Endothelial cell of umbilical vein (primary cell): ENCODE measurements around the gene LINC00632. TPM values are rescaled to one million over a fixed set of nuclear protein-coding genes. Genes with fewer than 3 reads are reported as not detected.

ENCODE experiments used
- BruUV-seq: library from RNA; stranded (reverse); fragments of 400-500 nt; replicated peaks from 2 replicates; lab custom pipeline; 2021; lab: Mats Ljungman, UMichigan
- CTCF ChIA-PET: fragments of 300-600, 350-600 bp; sonication (Branson Sonifier 250); formaldehyde crosslinking; loops from one replicate; lab custom pipeline; 2021; ENCODE audit warnings: antibody characterized with exemption, inconsistent platforms; lab: Charles Lee
- POLR2A ChIA-PET: fragments of 300-600, 350-600 bp; sonication (Branson Sonifier 250); formaldehyde crosslinking; loops from one replicate; lab custom pipeline; 2021; ENCODE audit warnings: antibody characterized with exemption, inconsistent platforms; lab: Charles Lee
- DNase-seq: peaks from one replicate; pipeline ENCODE4 v3.0.0-alpha.2; 2011; ENCODE audit warnings: low read depth, low spot score
- FAIRE-seq: peaks from 2 replicates; lab custom pipeline; 2011; peaks lifted over from hg19 to GRCh38; lab: Jason Lieb, UNC
- H2AFZ ChIP-seq: 2 replicates; pipeline ENCODE4 v1.6.0; 2012; ENCODE audit warnings: low read depth, low read length, control low read depth, inconsistent platforms
- H3K27ac ChIP-seq: 2 replicates; pipeline ENCODE4 v1.5.1; 2011; ENCODE audit warnings: low read depth, mild to moderate bottlenecking, control low read depth, low read length, moderate library complexity; ENCODE audit not compliant: insufficient read depth
- H3K27me3 ChIP-seq, 2 experiments: 2 replicates each; pipeline versions ENCODE4 v1.6.0 to v1.6.1; 2011; ENCODE audit warnings: low read length in 2 of 2, mixed read lengths in 1 of 2; ENCODE audit not compliant: control insufficient read depth in 2 of 2, insufficient read depth in 2 of 2
- H3K36me3 ChIP-seq, 2 experiments: 2 replicates in 1 of 2; 3 replicates in 1 of 2; pipeline ENCODE4 v1.5.1; 2011; ENCODE audit warnings: low read length in 2 of 2, mild to moderate bottlenecking in 1 of 2, moderate library complexity in 1 of 2; ENCODE audit not compliant: control insufficient read depth in 2 of 2, insufficient read depth in 2 of 2; ENCODE audit errors: extremely low read depth in 1 of 2
- H3K4me1 ChIP-seq: 3 replicates; pipeline ENCODE4 v1.5.1; 2011; ENCODE audit warnings: mild to moderate bottlenecking, low read length; ENCODE audit not compliant: control insufficient read depth, insufficient read depth; ENCODE audit errors: extremely low read depth
- H3K4me2 ChIP-seq: 2 replicates; pipeline ENCODE4 v1.6.1; 2011; ENCODE audit warnings: low read length, control low read depth, mixed read lengths; ENCODE audit not compliant: insufficient read depth
- H3K4me3 ChIP-seq, 3 experiments: fragments of 200-600 bp in 1 of 3; sonication (generic), shearing (Covaris generic) in 1 of 3; replicated peaks in 1 of 3; 2 replicates each; pipeline ENCODE4 v1.5.1; 2011 to 2016; ENCODE audit warnings: control low read depth in 3 of 3, low read length in 3 of 3, mild to moderate bottlenecking in 2 of 3, inconsistent platforms in 1 of 3, low read depth in 1 of 3, moderate library complexity in 1 of 3; ENCODE audit not compliant: insufficient read depth in 1 of 3
- H3K79me2 ChIP-seq: 2 replicates; pipeline ENCODE4 v1.6.0; 2012; ENCODE audit warnings: low read length, inconsistent platforms; ENCODE audit not compliant: control insufficient read depth, insufficient read depth
- H3K9ac ChIP-seq: replicated peaks from 2 replicates; pipeline ENCODE3; 2011; ENCODE audit warnings: low read length, control low read depth; ENCODE audit not compliant: insufficient read depth; ENCODE audit errors: extremely low read depth
- H3K9me1 ChIP-seq: replicated peaks from 3 replicates; pipeline ENCODE4 v1.6.0; 2011; ENCODE audit warnings: mild to moderate bottlenecking, low read length; ENCODE audit not compliant: control insufficient read depth, insufficient read depth; ENCODE audit errors: extremely low read depth
- H3K9me3 ChIP-seq: replicated peaks from 2 replicates; pipeline ENCODE4 v1.5.1; 2012; ENCODE audit warnings: low read length, inconsistent platforms; ENCODE audit not compliant: control insufficient read depth, insufficient read depth
- H4K20me1 ChIP-seq: replicated peaks from 2 replicates; pipeline ENCODE3; 2011; ENCODE audit warnings: mild to moderate bottlenecking, low read length; ENCODE audit not compliant: control insufficient read depth, insufficient read depth; ENCODE audit errors: extremely low read depth
- EZH2 ChIP-seq: IDR thresholded peaks from 2 replicates; pipeline ENCODE4 v1.6.1; 2012; ENCODE audit warnings: borderline replicate concordance, low read depth, mild to moderate bottlenecking, moderate library complexity, low read length, inconsistent platforms; ENCODE audit not compliant: severe bottlenecking
- FOS ChIP-seq: IDR thresholded peaks from 2 replicates; pipeline ENCODE4 v1.6.1; 2011; ENCODE audit warnings: mild to moderate bottlenecking, low read length, moderate library complexity, borderline replicate concordance; ENCODE audit not compliant: insufficient read depth
- GATA2 ChIP-seq: IDR thresholded peaks from 2 replicates; pipeline ENCODE4 v1.7.0; 2011; ENCODE audit warnings: low read depth, mild to moderate bottlenecking, moderate library complexity, mixed read lengths, low read length; ENCODE audit not compliant: insufficient read length, insufficient read depth
- JUN ChIP-seq: IDR thresholded peaks from 2 replicates; pipeline ENCODE4 v1.6.1; 2011; ENCODE audit warnings: borderline replicate concordance, low read depth; ENCODE audit not compliant: insufficient read length, insufficient read depth
- MYC ChIP-seq: IDR thresholded peaks from one replicate; pipeline ENCODE4 v1.6.1; 2011; ENCODE audit warnings: mild to moderate bottlenecking, low read depth, low read length
- POLR2A ChIP-seq: IDR thresholded peaks from 2 replicates; pipeline ENCODE4 v1.6.1; 2012; ENCODE audit warnings: low read depth, mild to moderate bottlenecking, control low read depth, low read length
- POLR2AphosphoS5 ChIP-seq: IDR thresholded peaks from 2 replicates; pipeline ENCODE4 v1.6.1; 2012; ENCODE audit warnings: low read depth, mild to moderate bottlenecking, control low read depth, low read length, moderate library complexity; ENCODE audit not compliant: insufficient read depth
- dilution Hi-C: fragments of 300-500 bp; cut with MboI; formaldehyde crosslinking; loops from one replicate; pipeline ENCODE4 v1.15.0; 2019; ENCODE audit warnings: low sequenced_read_pairs; ENCODE audit not compliant: extremely low pct_ligation_motif_present
- intact Hi-C: fragments of 100-400 bp; cut with micrococcal nuclease; formaldehyde crosslinking; loops from one replicate; pipeline ENCODE4 v1.10.0; 2022
- polyA plus RNA-seq, 4 experiments: library from polyadenylated mRNA; depleted of rRNA in 3 of 4; stranded (reverse) in 3 of 4; unstranded in 1 of 4; fragments of >200 nt; gene quantifications; 2 replicates each; pipeline versions ENCODE4 v1.2.1 to v1.2.3, GENCODE V29; 2011 to 2012; ENCODE audit warnings: missing spikeins in 1 of 4
- total RNA-seq: library from RNA; stranded (reverse); gene quantifications from 2 replicates; pipeline ENCODE4 v1.2.3, GENCODE V29; 2021
- TF ChIP-seq, protein P1 (sequence below), 2 donors: IDR thresholded peaks; 1 replicate in 1 of 2; 2 replicates in 1 of 2; pipeline ENCODE4 v1.5.1; 2011; ENCODE audit warnings: low read length in 2 of 2, mild to moderate bottlenecking in 2 of 2, moderate library complexity in 2 of 2, control low read depth in 1 of 2, inconsistent platforms in 1 of 2, low read depth in 1 of 2; ENCODE audit not compliant: insufficient read depth in 1 of 2; ENCODE audit errors: extremely low read depth in 1 of 2
- TF ChIP-seq, protein P2 (sequence below): IDR thresholded peaks from 2 replicates; pipeline ENCODE4 v1.6.1; 2011; ENCODE audit not compliant: insufficient read depth, insufficient read length

Gene LINC00632
- total and polyA plus RNA-seq, 2 donors (not counting 3 experiments of a cell fraction or from before 2014, with no cell fraction given) = 4.8 to 12.7 TPM

DNA sequence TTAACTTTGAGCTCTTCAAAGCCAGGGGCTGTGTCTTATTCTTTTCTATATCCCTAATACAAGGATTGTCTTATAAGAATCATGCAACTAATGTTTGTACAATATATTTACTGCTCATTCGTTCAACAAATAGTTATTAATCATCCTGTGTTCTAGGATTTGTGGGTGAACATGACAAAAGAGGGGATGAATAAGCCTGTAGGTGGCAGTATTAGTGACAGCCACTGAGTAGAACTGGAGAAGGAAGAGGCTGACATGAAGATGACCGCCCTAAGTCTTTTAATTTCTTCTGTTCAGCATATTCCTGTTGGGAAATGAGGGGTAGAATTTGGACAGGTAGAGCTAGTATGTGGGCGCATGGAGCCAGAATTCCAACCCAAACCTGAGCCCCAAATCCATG is 11.9 kb upstream of the LINC00632 start:
- POLR2A ChIA-PET = no interaction called here
- no TSS peak for BruUV-seq
- H2AFZ ChIP-seq = no peak overlapping the region
- no peak overlapping the region for H3K4me2 ChIP-seq
- FAIRE-seq = no peak
- no peaks in the 10 kb centered on the region for H3K4me1 ChIP-seq
- CTCF ChIA-PET = no interaction called here
- H3K27me3 ChIP-seq = no peaks in the 10 kb centered on the region
- H3K9ac ChIP-seq = no peak overlapping the region
- no peaks in the 10 kb centered on the region for H3K9me3 ChIP-seq
- dilution Hi-C loops = no loop called here
- intact Hi-C loops = no loop called here
- no peak overlapping the region for H3K27ac ChIP-seq
- no peaks in the 10 kb centered on the region for H3K79me2 ChIP-seq
- no peaks in the 10 kb centered on the region for H4K20me1 ChIP-seq
- TF ChIP-seq EZH2 (no peak), GATA2 (no peak), POLR2A (no peak), POLR2AphosphoS5 (no peak), MYC (no peak), FOS (no peak), JUN (no peak)
- TF ChIP-seq, protein P1, sequence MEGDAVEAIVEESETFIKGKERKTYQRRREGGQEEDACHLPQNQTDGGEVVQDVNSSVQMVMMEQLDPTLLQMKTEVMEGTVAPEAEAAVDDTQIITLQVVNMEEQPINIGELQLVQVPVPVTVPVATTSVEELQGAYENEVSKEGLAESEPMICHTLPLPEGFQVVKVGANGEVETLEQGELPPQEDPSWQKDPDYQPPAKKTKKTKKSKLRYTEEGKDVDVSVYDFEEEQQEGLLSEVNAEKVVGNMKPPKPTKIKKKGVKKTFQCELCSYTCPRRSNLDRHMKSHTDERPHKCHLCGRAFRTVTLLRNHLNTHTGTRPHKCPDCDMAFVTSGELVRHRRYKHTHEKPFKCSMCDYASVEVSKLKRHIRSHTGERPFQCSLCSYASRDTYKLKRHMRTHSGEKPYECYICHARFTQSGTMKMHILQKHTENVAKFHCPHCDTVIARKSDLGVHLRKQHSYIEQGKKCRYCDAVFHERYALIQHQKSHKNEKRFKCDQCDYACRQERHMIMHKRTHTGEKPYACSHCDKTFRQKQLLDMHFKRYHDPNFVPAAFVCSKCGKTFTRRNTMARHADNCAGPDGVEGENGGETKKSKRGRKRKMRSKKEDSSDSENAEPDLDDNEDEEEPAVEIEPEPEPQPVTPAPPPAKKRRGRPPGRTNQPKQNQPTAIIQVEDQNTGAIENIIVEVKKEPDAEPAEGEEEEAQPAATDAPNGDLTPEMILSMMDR (IDR thresholded peaks at IDR 0.05; ENCODE audit: extremely low read depth in 1 of 2, insufficient read depth in 1 of 2, low read depth in 1 of 2, low read length in 2 of 2) = no peak
- TF ChIP-seq, protein P2, sequence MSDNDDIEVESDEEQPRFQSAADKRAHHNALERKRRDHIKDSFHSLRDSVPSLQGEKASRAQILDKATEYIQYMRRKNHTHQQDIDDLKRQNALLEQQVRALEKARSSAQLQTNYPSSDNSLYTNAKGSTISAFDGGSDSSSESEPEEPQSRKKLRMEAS = no peak
- no peak overlapping the region for H3K4me3 ChIP-seq
- no peaks in the 10 kb centered on the region for H3K9me1 ChIP-seq
- no peak for DNase-seq
- no peaks in the 10 kb centered on the region for H3K36me3 ChIP-seq
